Endothelial cell of umbilical vein (primary cell): ENCODE data around the gene PRLR. TPM values are rescaled to one million over a fixed set of nuclear protein-coding genes. Genes with fewer than 3 reads are reported as not detected.

Source experiments
- BruUV-seq: library from RNA; stranded (reverse); fragments of 400-500 nt; replicated peaks from 2 replicates; lab custom pipeline; 2021; lab: Mats Ljungman, UMichigan
- CTCF ChIA-PET: fragments of 300-600, 350-600 bp; sonication (Branson Sonifier 250); formaldehyde crosslinking; loops from one replicate; lab custom pipeline; 2021; ENCODE audit warnings: antibody characterized with exemption, inconsistent platforms; lab: Charles Lee
- POLR2A ChIA-PET: fragments of 300-600, 350-600 bp; sonication (Branson Sonifier 250); formaldehyde crosslinking; loops from one replicate; lab custom pipeline; 2021; ENCODE audit warnings: antibody characterized with exemption, inconsistent platforms; lab: Charles Lee
- DNase-seq: peaks from one replicate; pipeline ENCODE4 v3.0.0-alpha.2; 2011; ENCODE audit warnings: low read depth, low spot score
- FAIRE-seq: peaks from 2 replicates; lab custom pipeline; 2011; peaks lifted over from hg19 to GRCh38; lab: Jason Lieb, UNC
- H2AFZ ChIP-seq: 2 replicates; pipeline ENCODE4 v1.6.0; 2012; ENCODE audit warnings: low read depth, low read length, control low read depth, inconsistent platforms
- H3K27ac ChIP-seq: 2 replicates; pipeline ENCODE4 v1.5.1; 2011; ENCODE audit warnings: low read depth, mild to moderate bottlenecking, control low read depth, low read length, moderate library complexity; ENCODE audit not compliant: insufficient read depth
- H3K27me3 ChIP-seq, 2 experiments: 2 replicates each; pipeline versions ENCODE4 v1.6.0 to v1.6.1; 2011; ENCODE audit warnings: low read length in 2 of 2, mixed read lengths in 1 of 2; ENCODE audit not compliant: control insufficient read depth in 2 of 2, insufficient read depth in 2 of 2
- H3K36me3 ChIP-seq, 2 experiments: 2 replicates in 1 of 2; 3 replicates in 1 of 2; pipeline ENCODE4 v1.5.1; 2011; ENCODE audit warnings: low read length in 2 of 2, mild to moderate bottlenecking in 1 of 2, moderate library complexity in 1 of 2; ENCODE audit not compliant: control insufficient read depth in 2 of 2, insufficient read depth in 2 of 2; ENCODE audit errors: extremely low read depth in 1 of 2
- H3K4me1 ChIP-seq: 3 replicates; pipeline ENCODE4 v1.5.1; 2011; ENCODE audit warnings: mild to moderate bottlenecking, low read length; ENCODE audit not compliant: control insufficient read depth, insufficient read depth; ENCODE audit errors: extremely low read depth
- H3K4me2 ChIP-seq: 2 replicates; pipeline ENCODE4 v1.6.1; 2011; ENCODE audit warnings: low read length, control low read depth, mixed read lengths; ENCODE audit not compliant: insufficient read depth
- H3K4me3 ChIP-seq, 3 experiments: fragments of 200-600 bp in 1 of 3; sonication (generic), shearing (Covaris generic) in 1 of 3; replicated peaks in 1 of 3; 2 replicates each; pipeline ENCODE4 v1.5.1; 2011 to 2016; ENCODE audit warnings: control low read depth in 3 of 3, low read length in 3 of 3, mild to moderate bottlenecking in 2 of 3, inconsistent platforms in 1 of 3, low read depth in 1 of 3, moderate library complexity in 1 of 3; ENCODE audit not compliant: insufficient read depth in 1 of 3
- H3K79me2 ChIP-seq: 2 replicates; pipeline ENCODE4 v1.6.0; 2012; ENCODE audit warnings: low read length, inconsistent platforms; ENCODE audit not compliant: control insufficient read depth, insufficient read depth
- H3K9ac ChIP-seq: replicated peaks from 2 replicates; pipeline ENCODE3; 2011; ENCODE audit warnings: low read length, control low read depth; ENCODE audit not compliant: insufficient read depth; ENCODE audit errors: extremely low read depth
- H3K9me1 ChIP-seq: replicated peaks from 3 replicates; pipeline ENCODE4 v1.6.0; 2011; ENCODE audit warnings: mild to moderate bottlenecking, low read length; ENCODE audit not compliant: control insufficient read depth, insufficient read depth; ENCODE audit errors: extremely low read depth
- H3K9me3 ChIP-seq: replicated peaks from 2 replicates; pipeline ENCODE4 v1.5.1; 2012; ENCODE audit warnings: low read length, inconsistent platforms; ENCODE audit not compliant: control insufficient read depth, insufficient read depth
- H4K20me1 ChIP-seq: replicated peaks from 2 replicates; pipeline ENCODE3; 2011; ENCODE audit warnings: mild to moderate bottlenecking, low read length; ENCODE audit not compliant: control insufficient read depth, insufficient read depth; ENCODE audit errors: extremely low read depth
- CTCF ChIP-seq, 2 donors: IDR thresholded peaks; 1 replicate in 1 of 2; 2 replicates in 1 of 2; pipeline ENCODE4 v1.5.1; 2011; ENCODE audit warnings: low read length in 2 of 2, mild to moderate bottlenecking in 2 of 2, moderate library complexity in 2 of 2, control low read depth in 1 of 2, inconsistent platforms in 1 of 2, low read depth in 1 of 2; ENCODE audit not compliant: insufficient read depth in 1 of 2; ENCODE audit errors: extremely low read depth in 1 of 2
- EZH2 ChIP-seq: IDR thresholded peaks from 2 replicates; pipeline ENCODE4 v1.6.1; 2012; ENCODE audit warnings: borderline replicate concordance, low read depth, mild to moderate bottlenecking, moderate library complexity, low read length, inconsistent platforms; ENCODE audit not compliant: severe bottlenecking
- FOS ChIP-seq: IDR thresholded peaks from 2 replicates; pipeline ENCODE4 v1.6.1; 2011; ENCODE audit warnings: mild to moderate bottlenecking, low read length, moderate library complexity, borderline replicate concordance; ENCODE audit not compliant: insufficient read depth
- GATA2 ChIP-seq: IDR thresholded peaks from 2 replicates; pipeline ENCODE4 v1.7.0; 2011; ENCODE audit warnings: low read depth, mild to moderate bottlenecking, moderate library complexity, mixed read lengths, low read length; ENCODE audit not compliant: insufficient read length, insufficient read depth
- JUN ChIP-seq: IDR thresholded peaks from 2 replicates; pipeline ENCODE4 v1.6.1; 2011; ENCODE audit warnings: borderline replicate concordance, low read depth; ENCODE audit not compliant: insufficient read length, insufficient read depth
- MAX ChIP-seq: IDR thresholded peaks from 2 replicates; pipeline ENCODE4 v1.6.1; 2011; ENCODE audit not compliant: insufficient read depth, insufficient read length
- MYC ChIP-seq: IDR thresholded peaks from one replicate; pipeline ENCODE4 v1.6.1; 2011; ENCODE audit warnings: mild to moderate bottlenecking, low read depth, low read length
- POLR2A ChIP-seq: IDR thresholded peaks from 2 replicates; pipeline ENCODE4 v1.6.1; 2012; ENCODE audit warnings: low read depth, mild to moderate bottlenecking, control low read depth, low read length
- POLR2AphosphoS5 ChIP-seq: IDR thresholded peaks from 2 replicates; pipeline ENCODE4 v1.6.1; 2012; ENCODE audit warnings: low read depth, mild to moderate bottlenecking, control low read depth, low read length, moderate library complexity; ENCODE audit not compliant: insufficient read depth
- dilution Hi-C: fragments of 300-500 bp; cut with MboI; formaldehyde crosslinking; loops from one replicate; pipeline ENCODE4 v1.15.0; 2019; ENCODE audit warnings: low sequenced_read_pairs; ENCODE audit not compliant: extremely low pct_ligation_motif_present
- intact Hi-C: fragments of 100-400 bp; cut with micrococcal nuclease; formaldehyde crosslinking; loops from one replicate; pipeline ENCODE4 v1.10.0; 2022
- polyA plus RNA-seq, 4 experiments: library from polyadenylated mRNA; depleted of rRNA in 3 of 4; stranded (reverse) in 3 of 4; unstranded in 1 of 4; fragments of >200 nt; gene quantifications; 2 replicates each; pipeline versions ENCODE4 v1.2.1 to v1.2.3, GENCODE V29; 2011 to 2012; ENCODE audit warnings: missing spikeins in 1 of 4
- total RNA-seq: library from RNA; stranded (reverse); gene quantifications from 2 replicates; pipeline ENCODE4 v1.2.3, GENCODE V29; 2021

PRLR gene
- total and polyA plus RNA-seq, 2 donors (not counting 3 experiments of a cell fraction or from before 2014, with no cell fraction given) = not detected

GRCh38 chr5:35073160-35073559 is 157.1 kb downstream of the PRLR start:
- no peaks in the 10 kb centered on the region for H3K9me1 ChIP-seq
- H3K9ac ChIP-seq = no peak overlapping the region
- dilution Hi-C loops = no loop called here
- H3K27ac ChIP-seq = no peak overlapping the region
- BruUV-seq = no TSS peak
- H4K20me1 ChIP-seq = no peaks in the 10 kb centered on the region
- H3K27me3 ChIP-seq = no peaks in the 10 kb centered on the region
- POLR2A ChIA-PET = no interaction called here
- no peaks in the 10 kb centered on the region for H3K9me3 ChIP-seq
- H3K4me3 ChIP-seq = no peak overlapping the region
- no peak overlapping the region for H3K4me2 ChIP-seq
- CTCF ChIA-PET = no interaction called here
- H3K79me2 ChIP-seq = no peaks in the 10 kb centered on the region
- intact Hi-C loops = no loop called here
- TF ChIP-seq POLR2AphosphoS5 (no peak), EZH2 (no peak), FOS (no peak), CTCF (IDR thresholded peaks at IDR 0.05; ENCODE audit: extremely low read depth in 1 of 2, insufficient read depth in 1 of 2, low read depth in 1 of 2, low read length in 2 of 2) (no peak), MAX (no peak), JUN (no peak), POLR2A (no peak)
- DNase-seq = no peak
- no peaks in the 10 kb centered on the region for H3K36me3 ChIP-seq
- H3K4me1 ChIP-seq = no peaks in the 10 kb centered on the region
- FAIRE-seq = no peak
- no peak overlapping the region for H2AFZ ChIP-seq

- intact Hi-C loops = no loop called here
- POLR2A ChIA-PET = no interaction called here
- no peaks in the 10 kb centered on the region for H3K27me3 ChIP-seq
- CTCF ChIA-PET = no interaction called here
- H2AFZ ChIP-seq = no peak overlapping the region
- H3K4me3 ChIP-seq = no peak overlapping the region
- dilution Hi-C loops = no loop called here
- H4K20me1 ChIP-seq = no peaks in the 10 kb centered on the region
- no TSS peak for BruUV-seq
- H3K4me1 ChIP-seq = no peaks in the 10 kb centered on the region
- no peak overlapping the region for H3K4me2 ChIP-seq
- TF ChIP-seq FOS (no peak), GATA2 (no peak), JUN (no peak), POLR2A (no peak), MAX (no peak), CTCF (IDR thresholded peaks at IDR 0.05; ENCODE audit: extremely low read depth in 1 of 2, insufficient read depth in 1 of 2, low read depth in 1 of 2, low read length in 2 of 2) (no peak), MYC (no peak), EZH2 (no peak), POLR2AphosphoS5 (no peak)
- DNase-seq = no peak
- H3K9me3 ChIP-seq = no peaks in the 10 kb centered on the region
- H3K9ac ChIP-seq = no peak overlapping the region
- H3K27ac ChIP-seq = no peak overlapping the region
- no peaks in the 10 kb centered on the region for H3K36me3 ChIP-seq
- no peaks in the 10 kb centered on the region for H3K79me2 ChIP-seq
- no peak for FAIRE-seq
- no peaks in the 10 kb centered on the region for H3K9me1 ChIP-seq
Observed at GRCh38 chr5:35069188-35069587, 161.1 kb downstream of the PRLR start.
